ENCODE results near the gene SORCS3. TPM values are rescaled to one million over a fixed set of nuclear protein-coding genes. Genes with fewer than 3 reads are reported as not detected.

SORCS3 gene
- total RNA-seq, 4 donors from 2014 or later = not detected

GRCh38 chr10:105188737-105189462 lies 547.8 kb downstream of the SORCS3 start:
- H3K9me3 ChIP-seq = no peaks in the 10 kb centered on the region
- DNase-seq = no peak
- no peaks in the 10 kb centered on the region for H3K27me3 ChIP-seq
- intact Hi-C loops (cut with DNase I) = no loop called here
- H3K27ac ChIP-seq = no peak overlapping the region
- no peaks in the 10 kb centered on the region for H3K4me1 ChIP-seq
- TF ChIP-seq CTCF (IDR thresholded peaks at IDR 0.05) (no peak), POLR2A (IDR thresholded peaks at IDR 0.05) (no peak)
- WGBS, 2 donors = 34 to 50% methylated on average over 6 of the region's 6 CpGs
- H3K4me3 ChIP-seq = no peak overlapping the region
- no peaks in the 10 kb centered on the region for H3K36me3 ChIP-seq

GRCh38 chr10:105189463-105189800 lies 548.3 kb downstream of the SORCS3 start:
- 81 to 94% methylated on average over 2 of the region's 2 CpGs for WGBS, 2 donors
- Histone ChIP-seq H3K36me3 (no peaks in the 10 kb centered on the region), H3K27ac (no peak overlapping the region), H3K27me3 (no peaks in the 10 kb centered on the region), H3K4me1 (no peaks in the 10 kb centered on the region), H3K9me3 (no peaks in the 10 kb centered on the region), H3K4me3 (no peak overlapping the region)
- intact Hi-C loops (cut with DNase I) = no loop called here
- no peak for DNase-seq
- TF ChIP-seq CTCF (IDR thresholded peaks at IDR 0.05) (no peak), POLR2A (IDR thresholded peaks at IDR 0.05) (no peak)

GRCh38 chr10:105192146-105192545 lies 551.1 kb downstream of the SORCS3 start:
- no peak for DNase-seq

GRCh38 chr10:105192861-105193260 lies 551.8 kb downstream of the SORCS3 start:
- Histone ChIP-seq H3K4me1 (no peaks in the 10 kb centered on the region), H3K27ac (no peak overlapping the region), H3K9me3 (no peaks in the 10 kb centered on the region), H3K27me3 (no peaks in the 10 kb centered on the region), H3K36me3 (no peaks in the 10 kb centered on the region), H3K4me3 (no peak overlapping the region)
- 77 to 83% methylated on average over 2 of the region's 2 CpGs for WGBS, 2 donors
- intact Hi-C loops (cut with DNase I) = no loop called here
- no peak for DNase-seq
- TF ChIP-seq CTCF (IDR thresholded peaks at IDR 0.05) (no peak), POLR2A (IDR thresholded peaks at IDR 0.05) (no peak)

More at GRCh38 chr10:105192146-105192545, 551.1 kb downstream of the SORCS3 start:
- no peak overlapping the region for H3K4me3 ChIP-seq
- H3K27ac ChIP-seq = no peak overlapping the region
- no peaks in the 10 kb centered on the region for H3K27me3 ChIP-seq
- 79 to 85% methylated on average over 4 of the region's 4 CpGs for WGBS, 2 donors
- intact Hi-C loops (cut with DNase I) = no loop called here
- H3K36me3 ChIP-seq = no peaks in the 10 kb centered on the region
- TF ChIP-seq POLR2A (IDR thresholded peaks at IDR 0.05) (no peak), CTCF (IDR thresholded peaks at IDR 0.05) (no peak)
- no peaks in the 10 kb centered on the region for H3K9me3 ChIP-seq
- no peaks in the 10 kb centered on the region for H3K4me1 ChIP-seq

- H3K27ac ChIP-seq = no peak overlapping the region
- TF ChIP-seq CTCF (IDR thresholded peaks at IDR 0.05) = no peak
- TF ChIP-seq POLR2A (IDR thresholded peaks at IDR 0.05) = no peak
- no peak for DNase-seq
- WGBS, 2 donors = 32 to 44% methylated on average over 4 of the region's 4 CpGs
- no peaks in the 10 kb centered on the region for H3K9me3 ChIP-seq
- no peak overlapping the region for H3K4me3 ChIP-seq
- H3K27me3 ChIP-seq = no peaks in the 10 kb centered on the region
- no peaks in the 10 kb centered on the region for H3K4me1 ChIP-seq
- no peaks in the 10 kb centered on the region for H3K36me3 ChIP-seq
- intact Hi-C loops (cut with DNase I) = no loop called here
Measured at GRCh38 chr10:105195831-105196230, 554.7 kb downstream of the SORCS3 start.

Data from esophagus squamous epithelium (tissue), 5 donors.